ENCODE data around the gene LIMS1.
"Not testable (repeated sequence)": the region's sequence is repeated elsewhere in the genome, so short reads cannot be mapped to it uniquely, and the experiment has no call there.

Gene LIMS1, protein sequence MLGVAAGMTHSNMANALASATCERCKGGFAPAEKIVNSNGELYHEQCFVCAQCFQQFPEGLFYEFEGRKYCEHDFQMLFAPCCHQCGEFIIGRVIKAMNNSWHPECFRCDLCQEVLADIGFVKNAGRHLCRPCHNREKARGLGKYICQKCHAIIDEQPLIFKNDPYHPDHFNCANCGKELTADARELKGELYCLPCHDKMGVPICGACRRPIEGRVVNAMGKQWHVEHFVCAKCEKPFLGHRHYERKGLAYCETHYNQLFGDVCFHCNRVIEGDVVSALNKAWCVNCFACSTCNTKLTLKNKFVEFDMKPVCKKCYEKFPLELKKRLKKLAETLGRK

GRCh38 chr2:108533832-108534583, at the start of gene LIMS1:
TSS of gene LIMS1 (plus strand) at chr2:108534470. CDS start at chr2:108534563, 93 bp downstream.
- DNase-seq, result peak; percentile 95

DNA sequence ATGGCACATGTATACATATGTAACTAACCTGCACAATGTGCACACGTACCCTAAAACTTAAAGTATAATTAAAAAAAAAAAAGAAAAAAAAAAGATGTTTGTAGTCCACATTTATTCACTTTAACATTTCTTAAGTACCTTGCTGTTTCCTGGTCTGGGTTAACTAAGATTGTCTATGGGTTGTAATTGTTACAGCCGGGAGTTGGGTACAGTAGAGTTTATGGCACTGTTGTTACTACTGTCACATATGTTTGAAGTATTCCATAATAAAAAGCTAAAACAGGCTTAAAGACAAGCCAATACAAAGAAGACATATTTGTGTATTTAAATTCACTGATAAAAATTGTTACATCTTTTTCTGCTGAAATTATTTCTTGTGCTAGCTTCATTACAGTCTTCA, 49.0 kb upstream of the LIMS1 start:
- DNase-seq, result no peak

DNA sequence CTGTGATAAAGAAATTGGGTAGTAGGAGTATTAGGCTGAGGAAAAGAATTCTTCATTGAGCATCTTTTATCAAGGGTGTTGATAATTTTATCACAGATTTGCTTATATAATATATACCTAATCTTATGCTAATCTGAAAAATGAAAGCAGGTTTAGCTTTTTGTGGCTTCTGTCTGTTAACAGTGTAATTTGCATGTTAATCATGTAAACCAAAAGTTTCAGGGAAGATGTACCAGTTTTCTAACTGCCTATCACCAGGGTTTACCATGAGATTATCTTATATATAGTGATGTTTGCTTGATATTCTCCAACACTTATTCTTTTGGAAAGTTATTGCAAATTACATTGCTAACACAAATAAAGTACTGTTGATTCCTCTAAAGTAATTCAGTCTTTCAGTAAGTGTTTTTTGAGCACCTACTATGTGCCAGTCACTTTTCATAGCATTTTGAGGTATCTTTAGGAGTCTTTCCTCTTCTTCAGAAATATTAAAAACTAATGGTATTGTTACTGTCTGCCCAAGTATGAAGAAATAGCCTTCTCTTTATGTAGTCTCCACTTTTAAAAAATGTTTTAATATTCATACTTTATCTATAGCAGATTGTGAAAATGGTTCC, 43.7 kb upstream of the LIMS1 start:
- DNase-seq, result no peak

DNA sequence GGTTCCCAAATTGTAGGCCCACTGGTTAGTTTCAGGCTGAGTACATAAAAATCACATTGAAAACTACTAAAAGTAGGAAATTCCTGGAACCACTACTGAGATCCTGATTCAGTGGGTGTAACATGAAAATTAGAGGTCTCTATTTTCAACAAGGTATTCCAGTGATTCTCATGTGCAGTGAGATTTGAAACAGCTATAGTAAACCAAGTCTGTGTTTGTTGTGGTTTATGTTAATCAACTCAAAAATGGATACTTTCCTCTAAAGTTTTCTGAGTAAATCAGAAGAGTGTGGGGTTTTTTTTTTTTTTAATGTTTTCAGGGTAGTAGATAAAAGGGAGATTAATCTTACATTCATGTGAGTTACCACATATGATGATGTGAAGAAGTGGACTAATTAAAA, 42.4 kb upstream of the LIMS1 start:
- no peak for DNase-seq

DNA sequence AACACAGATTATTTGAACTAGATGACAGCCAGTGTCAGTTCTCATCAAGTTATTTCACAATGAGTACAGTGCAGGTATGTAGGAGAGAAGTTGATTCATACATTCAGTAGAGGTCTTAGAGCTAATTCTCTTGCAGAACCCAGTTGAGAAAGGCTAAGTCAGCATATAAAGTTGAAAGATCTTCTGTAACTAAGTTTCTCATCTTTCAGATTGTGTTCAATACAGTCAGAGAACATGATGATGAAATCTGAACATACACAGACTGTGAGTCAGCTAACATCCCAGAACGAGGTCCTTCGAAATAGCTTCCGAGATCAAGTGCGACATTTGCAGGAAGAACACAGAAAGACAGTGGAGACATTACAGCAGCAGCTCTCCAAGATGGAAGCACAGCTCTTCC, 41.9 kb upstream of the LIMS1 start:
- DNase-seq, result no peak

DNA sequence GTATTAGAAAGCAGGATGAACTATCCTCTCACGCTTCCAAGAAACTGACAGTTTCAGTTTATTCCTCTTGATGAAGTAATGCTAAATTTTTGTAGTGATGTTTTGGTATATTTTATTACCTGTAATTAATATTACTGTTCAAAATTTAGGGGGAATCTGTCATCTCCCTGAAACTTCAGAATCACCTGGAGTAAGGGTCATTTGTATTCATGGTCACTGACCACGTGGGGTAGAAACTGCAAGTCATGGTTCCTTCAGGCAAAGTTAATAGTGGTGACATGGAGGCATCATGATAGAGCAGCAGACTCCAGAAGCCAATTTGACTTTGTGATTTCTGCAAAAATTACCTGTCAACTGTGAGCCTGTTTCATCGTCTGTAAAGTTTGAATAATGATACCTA, 38.1 kb upstream of the LIMS1 start:
- not testable (repeated sequence) for DNase-seq

DNA sequence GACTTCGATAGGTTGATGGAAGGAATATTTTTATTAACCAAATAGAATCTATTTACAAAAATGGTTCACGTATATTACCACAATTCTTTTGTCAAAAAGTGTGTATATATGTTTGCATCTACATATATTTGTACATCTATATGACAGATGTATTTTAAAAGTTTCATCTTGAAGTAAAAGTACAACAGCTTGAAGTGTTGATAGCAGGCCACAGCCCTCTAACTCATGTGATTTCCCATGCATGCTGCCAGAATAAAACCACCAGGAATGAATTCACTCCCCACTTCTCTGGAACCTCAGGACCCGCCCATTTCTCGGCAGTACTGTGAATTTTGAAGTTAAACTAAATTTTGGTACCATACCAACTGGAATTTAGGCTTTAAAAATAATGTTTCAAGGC, 26.6 kb upstream of the LIMS1 start:
- not testable (repeated sequence) for DNase-seq

DNA sequence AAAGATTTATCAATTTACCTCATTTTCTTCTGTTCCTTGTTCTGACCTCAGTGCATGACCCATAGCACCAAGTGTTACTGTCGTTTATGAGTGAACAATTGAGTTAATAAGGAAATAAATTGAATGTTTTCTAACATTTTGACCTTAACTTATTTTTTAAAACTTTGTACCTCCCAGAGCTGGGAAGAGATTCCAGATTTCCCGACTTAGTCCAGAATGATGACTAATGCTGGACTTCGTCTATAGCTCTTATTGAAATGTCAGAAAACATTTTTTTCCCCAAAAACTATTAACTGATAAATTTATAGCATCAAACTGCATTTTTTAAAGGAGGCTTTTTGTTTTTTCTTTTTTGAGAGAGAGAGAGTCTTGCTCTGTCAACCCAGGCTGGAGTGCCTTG, 21.8 kb upstream of the LIMS1 start:
- not testable (repeated sequence) for DNase-seq

GRCh38 chr2:108514478-108514877, 19.8 kb upstream of the LIMS1 start:
- DNase-seq, result not testable (repeated sequence)

- DNase-seq, result not testable (repeated sequence)
Observed at GRCh38 chr2:108524688-108525087, 9.6 kb upstream of the LIMS1 start.

DNA sequence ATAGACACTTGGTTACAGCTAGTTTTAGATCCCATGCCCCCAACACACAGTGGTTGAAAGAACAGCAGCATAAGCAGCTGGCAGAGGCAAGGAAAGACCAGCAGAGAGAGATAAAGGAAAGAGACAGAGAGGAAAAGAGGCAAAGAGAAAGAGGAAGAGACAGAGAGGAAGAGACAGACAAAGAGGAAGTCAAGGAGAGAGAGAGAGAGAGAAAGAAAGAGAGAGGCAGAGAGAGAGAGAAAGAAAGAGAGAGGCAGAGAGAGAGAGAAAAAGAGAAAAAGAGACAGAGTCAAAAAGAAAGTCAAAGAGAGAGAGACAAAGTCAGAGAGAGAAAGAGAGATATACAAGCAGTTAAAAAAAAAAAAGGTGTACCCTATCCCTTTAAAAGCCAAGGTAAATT, 9.0 kb upstream of the LIMS1 start:
- not testable (repeated sequence) for DNase-seq

GRCh38 chr2:108531674-108532055, 2.6 kb upstream of the LIMS1 start:
- DNase-seq, result no peak

DNA sequence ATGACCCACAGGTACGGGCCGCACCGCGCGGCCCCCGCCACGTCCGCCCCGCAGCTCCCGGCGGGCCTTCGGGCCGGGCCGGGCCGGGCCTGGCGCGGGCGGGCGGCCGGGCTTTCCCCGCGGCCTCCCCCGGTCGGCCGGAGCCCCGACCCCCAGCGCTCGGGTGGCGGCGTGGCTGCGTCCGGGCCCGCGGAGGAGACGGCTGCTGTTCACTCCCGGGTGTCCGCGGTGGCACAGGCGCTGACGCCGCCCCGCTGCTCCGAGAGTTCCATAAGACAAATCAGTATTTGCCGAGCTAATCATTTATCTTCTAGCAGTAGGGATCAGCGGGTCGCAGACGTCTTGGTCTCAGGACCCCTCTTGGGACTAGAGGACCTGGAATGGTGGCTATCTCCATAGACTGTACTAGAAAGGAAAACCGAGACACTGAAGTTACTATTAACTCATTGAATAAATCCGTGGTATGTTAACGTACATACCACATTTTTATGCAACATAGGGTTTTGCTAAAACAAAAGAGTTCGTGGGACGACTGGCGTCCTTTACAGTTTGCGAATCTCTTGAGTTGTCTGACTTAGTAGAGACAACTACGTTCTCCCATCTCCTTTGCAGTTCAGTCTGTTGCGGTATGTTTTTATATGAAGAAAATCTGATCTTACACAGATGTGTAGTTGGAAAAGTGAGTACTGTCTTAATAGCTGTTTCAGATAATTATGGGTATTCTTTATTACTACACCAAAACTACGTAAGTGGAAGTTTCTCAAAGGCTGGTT, 500 bp downstream of the LIMS1 start:
- DNase-seq, result peak; percentile 77

GRCh38 chr2:108535357-108535631, 1.0 kb downstream of the LIMS1 start:
- no peak for DNase-seq

GRCh38 chr2:108536133-108536780, 2.0 kb downstream of the LIMS1 start:
- no peak for DNase-seq

GRCh38 chr2:108536911-108537310, 2.6 kb downstream of the LIMS1 start:
- DNase-seq, result no peak

DNA sequence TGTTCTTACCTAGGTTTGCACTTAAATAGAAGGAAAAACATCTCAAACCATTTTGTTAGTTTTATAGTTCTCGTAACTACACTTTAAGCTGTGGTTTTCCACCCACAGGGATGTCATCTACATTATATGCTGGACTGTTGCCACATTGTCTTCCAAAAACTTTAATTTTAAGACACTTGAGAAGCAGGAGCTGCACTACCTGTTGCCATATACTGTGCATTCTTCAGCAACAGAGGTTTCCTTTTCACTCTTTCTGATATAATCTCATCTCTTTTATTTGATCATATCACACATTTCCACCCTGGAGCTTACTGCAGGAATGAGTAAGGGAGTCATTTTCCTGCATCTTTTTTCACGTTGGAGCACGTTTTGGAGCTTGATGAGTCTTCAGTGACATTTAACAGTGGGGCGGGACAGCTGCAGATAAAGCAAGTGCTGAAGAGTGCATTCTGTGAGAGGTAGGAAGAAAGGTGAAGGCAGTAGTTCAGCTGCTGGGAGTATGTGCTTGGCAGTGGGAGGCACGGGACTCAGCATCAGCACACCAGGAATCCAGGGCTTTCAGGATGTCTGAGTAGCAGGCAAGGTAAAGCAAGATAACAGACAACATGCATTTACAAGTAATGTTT, 3.8 kb downstream of the LIMS1 start:
- no peak for DNase-seq

- DNase-seq, result no peak
Observed at GRCh38 chr2:108541451-108541850, 7.2 kb downstream of the LIMS1 start.

GRCh38 chr2:108542071-108542470, 7.8 kb downstream of the LIMS1 start:
- no peak for DNase-seq

DNA sequence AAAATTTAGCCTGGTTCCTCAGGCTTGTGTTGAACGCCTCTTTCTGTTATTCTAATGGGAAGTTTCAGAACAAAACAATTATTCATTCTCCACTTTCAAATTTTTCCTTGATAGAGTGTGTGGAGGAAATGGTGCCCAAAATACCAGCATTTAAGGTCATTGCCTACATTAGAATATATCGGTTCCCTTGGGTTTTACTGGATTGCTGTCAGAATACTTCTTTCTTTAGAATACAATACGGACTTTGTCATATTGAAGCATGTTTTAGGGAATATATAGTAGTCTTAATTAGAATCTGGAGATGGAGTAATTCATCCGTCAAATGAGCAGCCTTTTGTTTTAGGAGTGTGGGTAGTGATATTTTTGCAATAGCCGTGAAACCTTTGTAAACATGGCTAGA, 13.3 kb downstream of the LIMS1 start:
- no peak for DNase-seq

DNA sequence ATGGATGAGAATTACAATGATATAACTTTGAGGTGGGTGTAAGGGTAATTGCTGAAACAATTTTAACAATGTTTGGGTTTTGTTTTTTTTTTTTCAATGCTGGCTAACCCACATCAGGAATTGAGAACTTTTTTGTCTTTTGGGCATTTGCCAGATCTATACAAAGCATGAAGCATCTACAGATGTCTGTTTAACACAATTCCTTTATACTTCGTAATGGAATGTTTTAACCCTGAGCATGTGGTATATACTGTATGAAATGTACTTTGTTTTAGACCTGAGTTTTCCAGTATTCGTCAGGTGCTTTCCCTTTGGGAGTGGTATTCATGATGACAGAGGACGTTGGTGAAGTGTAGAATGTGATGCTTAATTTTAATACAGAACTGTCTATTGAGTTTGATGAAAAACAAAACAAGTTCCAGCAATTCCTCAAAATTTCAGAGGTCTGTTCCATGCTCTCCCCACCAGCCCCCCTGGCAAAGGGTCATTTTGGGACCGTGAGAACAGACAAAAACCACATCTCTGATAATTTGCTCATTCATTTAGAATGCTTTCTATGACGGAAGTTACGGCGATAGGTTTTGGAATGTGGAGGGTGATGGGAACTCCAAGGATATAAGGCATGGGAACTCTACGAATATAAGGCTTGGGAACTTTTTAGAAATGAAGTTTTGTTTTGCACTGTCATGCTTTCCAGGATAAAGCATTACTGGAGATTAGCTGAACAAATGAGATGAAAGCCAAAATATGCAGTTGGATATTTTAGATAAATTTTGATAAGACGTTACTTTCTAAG, 14.1 kb downstream of the LIMS1 start:
- DNase-seq, result no peak

- no peak for DNase-seq
Observed at GRCh38 chr2:108552566-108552965, 18.3 kb downstream of the LIMS1 start.
